NCI-H2196 treated with DMSO at 0.1 percent for 48 hours (cell line): ENCODE data around the gene C19orf73.
"Not testable (repeated sequence)": the region's sequence is repeated elsewhere in the genome, so short reads cannot be mapped to it uniquely, and the experiment has no call there.

Experiments
- DNase-seq: peaks from one replicate; lab custom pipeline; 2025; ENCODE audit not compliant: unreplicated experiment; lab: John Stamatoyannopoulos, UW

The C19orf73 gene

GRCh38 chr19:49148784-49149651 is 30.1 kb upstream of the C19orf73 start:
- DNase-seq: peak; percentile 92

GRCh38 chr19:49148044-49148682 is 29.2 kb upstream of the C19orf73 start:
- DNase-seq: no peak

- DNase-seq: not testable (repeated sequence)
Observed at GRCh38 chr19:49146408-49146770, 27.4 kb upstream of the C19orf73 start.

- DNase-seq: peak; percentile 42
Observed at GRCh38 chr19:49145573-49146407, 26.8 kb upstream of the C19orf73 start.

GRCh38 chr19:49142866-49143335 is 24.0 kb upstream of the C19orf73 start:
- DNase-seq: peak; percentile 97

- DNase-seq: no peak
Observed at GRCh38 chr19:49141352-49141751, 22.4 kb upstream of the C19orf73 start.

- no peak for DNase-seq
Observed at GRCh38 chr19:49140951-49141350, 22.0 kb upstream of the C19orf73 start.

- no peak for DNase-seq
Observed at GRCh38 chr19:49136771-49137171, 17.8 kb upstream of the C19orf73 start.

GRCh38 chr19:49135686-49136085 is 16.7 kb upstream of the C19orf73 start:
- no peak for DNase-seq

- no peak for DNase-seq
Observed at GRCh38 chr19:49133621-49134454, 14.9 kb upstream of the C19orf73 start.

- no peak for DNase-seq
Observed at GRCh38 chr19:49132974-49133609, 14.1 kb upstream of the C19orf73 start.

- DNase-seq: no peak
Observed at GRCh38 chr19:49130325-49130724, 11.4 kb upstream of the C19orf73 start.

- DNase-seq: peak; percentile 73
Observed at GRCh38 chr19:49129238-49129583, 10.3 kb upstream of the C19orf73 start.

- DNase-seq: no peak
Observed at GRCh38 chr19:49128545-49129237, 9.7 kb upstream of the C19orf73 start.

GRCh38 chr19:49127674-49128544 is 9.0 kb upstream of the C19orf73 start:
- DNase-seq: peak; percentile 94

GRCh38 chr19:49127225-49127624 is 8.3 kb upstream of the C19orf73 start:
- not testable (repeated sequence) for DNase-seq

- DNase-seq: no peak
Observed at GRCh38 chr19:49126575-49126974, 7.6 kb upstream of the C19orf73 start.

GRCh38 chr19:49125025-49125731 is 6.2 kb upstream of the C19orf73 start:
- DNase-seq: no peak
